GM21737 (cell line): ENCODE measurements around the gene SLC44A1.
A peak's percentile ranks its signal among the peaks of the same experiment; 100 is the strongest.

ENCODE experiments used
- ATAC-seq: cut with Tn5 transposase; IDR thresholded peaks from one replicate; pipeline ENCODE4 v1.9.1; 2021; ENCODE audit warnings: mild to moderate bottlenecking, moderate library complexity; ENCODE audit not compliant: unreplicated experiment

SLC44A1 gene

GRCh38 chr9:105331755-105332154 lies 87.3 kb downstream of the SLC44A1 start:
- no peak for ATAC-seq

- no peak for ATAC-seq
These were observed 88.0 kb downstream of the SLC44A1 start for GRCh38 chr9:105332471-105332870.

- no peak for ATAC-seq
These were observed 88.6 kb downstream of the SLC44A1 start for GRCh38 chr9:105333076-105333475.

- ATAC-seq: no peak
These were observed 89.4 kb downstream of the SLC44A1 start for GRCh38 chr9:105333811-105334210.

GRCh38 chr9:105338308-105338707 lies 93.9 kb downstream of the SLC44A1 start:
- ATAC-seq: no peak

GRCh38 chr9:105339849-105340248 lies 95.4 kb downstream of the SLC44A1 start:
- no peak for ATAC-seq

- ATAC-seq: no peak
These were observed 97.1 kb downstream of the SLC44A1 start for GRCh38 chr9:105341434-105342146.

GRCh38 chr9:105342147-105342505 lies 97.7 kb downstream of the SLC44A1 start:
- ATAC-seq: no peak

- ATAC-seq: no peak
These were observed 99.8 kb downstream of the SLC44A1 start for GRCh38 chr9:105344283-105344682.

- no peak for ATAC-seq
These were observed 101.2 kb downstream of the SLC44A1 start for GRCh38 chr9:105345626-105346025.

- ATAC-seq: no peak
These were observed 101.8 kb downstream of the SLC44A1 start for GRCh38 chr9:105346273-105346672.

GRCh38 chr9:105354448-105354847 lies 110.0 kb downstream of the SLC44A1 start:
- ATAC-seq: no peak

GRCh38 chr9:105355781-105356180 lies 111.3 kb downstream of the SLC44A1 start:
- peak; percentile 55 for ATAC-seq

- peak; percentile 86 for ATAC-seq
These were observed 113.5 kb downstream of the SLC44A1 start for GRCh38 chr9:105357937-105358336.

GRCh38 chr9:105359892-105360291 lies 115.4 kb downstream of the SLC44A1 start:
- no peak for ATAC-seq

GRCh38 chr9:105360344-105360743 lies 115.9 kb downstream of the SLC44A1 start:
- ATAC-seq: no peak

- no peak for ATAC-seq
These were observed 117.4 kb downstream of the SLC44A1 start for GRCh38 chr9:105361873-105362272.

GRCh38 chr9:105362470-105362869 lies 118.0 kb downstream of the SLC44A1 start:
- no peak for ATAC-seq

GRCh38 chr9:105363837-105364236 lies 119.4 kb downstream of the SLC44A1 start:
- ATAC-seq: no peak

GRCh38 chr9:105369911-105370310 lies 125.5 kb downstream of the SLC44A1 start:
- no peak for ATAC-seq

GRCh38 chr9:105373723-105374122 lies 129.3 kb downstream of the SLC44A1 start:
- ATAC-seq: no peak

GRCh38 chr9:105375323-105375722 lies 130.9 kb downstream of the SLC44A1 start:
- no peak for ATAC-seq

- ATAC-seq: no peak
These were observed 132.4 kb downstream of the SLC44A1 start for GRCh38 chr9:105376893-105377292.
